ENCODE measurements around the gene TAAR6.
"Not testable (repeated sequence)": the region's sequence is repeated elsewhere in the genome, so short reads cannot be mapped to it uniquely, and the experiment has no call there.

The TAAR6 gene

GRCh38 chr6:132570221-132570777, at the start of gene TAAR6:
Gene TAAR6, plus strand, starts transcription at chr6:132570322. Its CDS starts 0 bp downstream, at chr6:132570322.
- no peak for DNase-seq (ENCODE audit: low read depth, low spot score)

- no peak for DNase-seq (ENCODE audit: low read depth, low spot score)
These were observed 49.2 kb upstream of the TAAR6 start for GRCh38 chr6:132520953-132521352.

GRCh38 chr6:132524646-132525045, 45.5 kb upstream of the TAAR6 start:
- no peak for DNase-seq (ENCODE audit: low read depth, low spot score)

GRCh38 chr6:132525866-132526265, 44.3 kb upstream of the TAAR6 start:
- no peak for DNase-seq (ENCODE audit: low read depth, low spot score)

GRCh38 chr6:132526461-132526860, 43.7 kb upstream of the TAAR6 start:
- no peak for DNase-seq (ENCODE audit: low read depth, low spot score)

GRCh38 chr6:132527791-132528190, 42.3 kb upstream of the TAAR6 start:
- no peak for DNase-seq (ENCODE audit: low read depth, low spot score)

- DNase-seq (ENCODE audit: low read depth, low spot score), result no peak
These were observed 39.7 kb upstream of the TAAR6 start for GRCh38 chr6:132530293-132530974.

GRCh38 chr6:132534546-132534945, 35.6 kb upstream of the TAAR6 start:
- not testable (repeated sequence) for DNase-seq (ENCODE audit: low read depth, low spot score)

GRCh38 chr6:132537145-132537544, 33.0 kb upstream of the TAAR6 start:
- DNase-seq (ENCODE audit: low read depth, low spot score), result no peak

- DNase-seq (ENCODE audit: low read depth, low spot score), result no peak
These were observed 32.1 kb upstream of the TAAR6 start, which contains the start of gene TAAR9 for GRCh38 chr6:132537977-132538376. Gene TAAR9, plus strand, starts transcription at chr6:132538277. Its CDS starts 13 bp downstream, at chr6:132538290.

- DNase-seq (ENCODE audit: low read depth, low spot score), result no peak
These were observed 25.3 kb upstream of the TAAR6 start for GRCh38 chr6:132544826-132545225.

GRCh38 chr6:132548746-132549463, 21.2 kb upstream of the TAAR6 start:
- peak; percentile 33 for DNase-seq (ENCODE audit: low read depth, low spot score)

- no peak for DNase-seq (ENCODE audit: low read depth, low spot score)
These were observed 18.9 kb upstream of the TAAR6 start for GRCh38 chr6:132551214-132551613.

- DNase-seq (ENCODE audit: low read depth, low spot score), result no peak
These were observed 17.8 kb upstream of the TAAR6 start, which contains the start of gene TAAR8 for GRCh38 chr6:132552372-132552771. Gene TAAR8, plus strand, starts transcription at chr6:132552672. Its CDS starts 21 bp downstream, at chr6:132552693.

- DNase-seq (ENCODE audit: low read depth, low spot score), result not testable (repeated sequence)
These were observed 10.0 kb upstream of the TAAR6 start for GRCh38 chr6:132560087-132560486.

- no peak for DNase-seq (ENCODE audit: low read depth, low spot score)
These were observed 3.7 kb upstream of the TAAR6 start for GRCh38 chr6:132566404-132566803.

GRCh38 chr6:132567566-132567965, 2.6 kb upstream of the TAAR6 start:
- no peak for DNase-seq (ENCODE audit: low read depth, low spot score)

GRCh38 chr6:132568611-132569010, 1.5 kb upstream of the TAAR6 start:
- DNase-seq (ENCODE audit: low read depth, low spot score), result no peak

GRCh38 chr6:132569170-132569569, 952 bp upstream of the TAAR6 start:
- DNase-seq (ENCODE audit: low read depth, low spot score), result no peak

GRCh38 chr6:132571774-132572173, 1.7 kb downstream of the TAAR6 start:
- DNase-seq (ENCODE audit: low read depth, low spot score), result no peak

- DNase-seq (ENCODE audit: low read depth, low spot score), result no peak
These were observed 14.6 kb downstream of the TAAR6 start for GRCh38 chr6:132584698-132585097.

- no peak for DNase-seq (ENCODE audit: low read depth, low spot score)
These were observed 17.3 kb downstream of the TAAR6 start for GRCh38 chr6:132587424-132587823.

GRCh38 chr6:132589454-132589853, 19.3 kb downstream of the TAAR6 start, which contains the start of gene TAAR5:
Gene TAAR5, minus strand, starts transcription at chr6:132589741. Its CDS starts 55 bp downstream, at chr6:132589686.
- no peak for DNase-seq (ENCODE audit: low read depth, low spot score)

Data from iPS DF 19.7 (cell line).